DOHH2 (cell line): ENCODE data around the gene MUL1.

Experiments
- H3F3A ChIP-seq: fragments of 200-600 bp; sonication (generic), shearing (Covaris generic); 2 replicates; pipeline ENCODE4 v1.6.0; 2016; ENCODE audit warnings: antibody characterized with exemption, mild to moderate bottlenecking; ENCODE audit not compliant: control insufficient read depth, insufficient read depth
- H3K27ac ChIP-seq: fragments of 200-600 bp; sonication (generic); 2 replicates; pipeline ENCODE4 v1.5.1; 2014; ENCODE audit warnings: low read depth, mild to moderate bottlenecking, low read length, moderate library complexity
- H3K27me3 ChIP-seq: fragments of 200-600 bp; sonication (generic); 2 replicates; pipeline ENCODE4 v1.6.1; 2014; ENCODE audit warnings: mild to moderate bottlenecking, low read length, mixed read lengths; ENCODE audit not compliant: control insufficient read depth
- H3K36me3 ChIP-seq: fragments of 200-600 bp; sonication (generic); 2 replicates; pipeline ENCODE4 v1.6.1; 2014; ENCODE audit warnings: mild to moderate bottlenecking, low read length, moderate library complexity, mixed read lengths; ENCODE audit not compliant: control insufficient read depth
- H3K4me1 ChIP-seq: fragments of 200-600 bp; sonication (generic); 2 replicates; pipeline ENCODE4 v1.6.1; 2014; ENCODE audit warnings: mild to moderate bottlenecking, low read length, mixed read lengths; ENCODE audit not compliant: control insufficient read depth
- H3K4me2 ChIP-seq: fragments of 200-600 bp; sonication (generic); 2 replicates; pipeline ENCODE4 v1.6.0; 2014; ENCODE audit warnings: mild to moderate bottlenecking, low read length, moderate library complexity
- H3K4me3 ChIP-seq: fragments of 200-600 bp; sonication (generic); 2 replicates; pipeline ENCODE4 v1.5.1; 2014; ENCODE audit warnings: mild to moderate bottlenecking, low read length, mixed read lengths
- H3K79me2 ChIP-seq: fragments of 200-600 bp; sonication (generic); 2 replicates; pipeline ENCODE4 v1.6.1; 2014; ENCODE audit warnings: mild to moderate bottlenecking, low read length, mixed read lengths; ENCODE audit not compliant: control insufficient read depth
- H3K9me2 ChIP-seq: fragments of 200-600 bp; sonication (generic); replicated peaks from 2 replicates; pipeline ENCODE4 v1.6.1; 2014; ENCODE audit warnings: mild to moderate bottlenecking, low read length, mixed read lengths; ENCODE audit not compliant: control insufficient read depth
- H3K9me3 ChIP-seq: fragments of 200-600 bp; sonication (generic); 2 replicates; pipeline ENCODE4 v1.6.1; 2014; ENCODE audit warnings: antibody characterized with exemption, low read length, mixed read lengths; ENCODE audit not compliant: control insufficient read depth, insufficient read depth
- H4K20me1 ChIP-seq: fragments of 200-600 bp; sonication (generic); 2 replicates; pipeline ENCODE4 v1.6.0; 2014; ENCODE audit warnings: low read depth, mild to moderate bottlenecking, antibody characterized with exemption, low read length, moderate library complexity; ENCODE audit not compliant: control insufficient read depth, insufficient read depth
- EZH2phosphoT487 ChIP-seq: fragments of 200-600 bp; sonication (generic); IDR thresholded peaks from 2 replicates; pipeline ENCODE4 v1.6.1; 2017; ENCODE audit warnings: borderline replicate concordance, mild to moderate bottlenecking, antibody characterized with exemption, low read length, moderate library complexity, mixed read lengths
- TF ChIP-seq, protein P1 (sequence below): fragments of 200-600 bp; sonication (generic); IDR thresholded peaks from one replicate; pipeline ENCODE4 v1.5.1; 2014; ENCODE audit warnings: antibody characterized with exemption, mild to moderate bottlenecking, low read depth, low read length; ENCODE audit not compliant: poor library complexity, severe bottlenecking

The MUL1 gene

DNA sequence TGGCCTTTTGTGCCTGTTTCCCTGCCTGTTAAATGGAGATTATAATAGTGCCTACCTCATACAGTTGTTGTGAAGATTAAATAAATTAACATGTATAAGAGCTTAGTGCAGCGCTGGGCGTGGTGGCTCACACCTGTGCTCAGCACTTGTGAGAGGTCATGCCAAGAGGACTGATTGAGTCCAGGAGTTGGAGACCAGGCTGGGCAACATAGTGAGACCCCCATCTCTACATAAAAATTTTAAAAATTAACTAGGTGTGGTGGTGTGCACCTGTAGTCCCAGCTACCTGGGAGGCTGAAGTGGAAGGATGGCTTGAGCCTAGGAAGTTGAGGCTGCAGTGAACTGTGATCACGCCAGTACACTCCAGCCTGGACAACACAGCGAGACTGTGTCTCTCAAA, 34.1 kb downstream of the MUL1 start:
- Histone ChIP-seq H3K27me3 (peaks cover 12% of the 10 kb centered on the region), H4K20me1 (no peaks in the 10 kb centered on the region), H3K27ac (no peak overlapping the region), H3K4me2 (no peak overlapping the region), H3K4me3 (no peak overlapping the region), H3K36me3 (no peaks in the 10 kb centered on the region), H3F3A (no peaks in the 10 kb centered on the region), H3K4me1 (no peaks in the 10 kb centered on the region), H3K9me3 (no peaks in the 10 kb centered on the region), H3K79me2 (no peaks in the 10 kb centered on the region), H3K9me2 (no peaks in the 10 kb centered on the region)
- TF ChIP-seq EZH2phosphoT487, result no peak
- TF ChIP-seq, protein P1, sequence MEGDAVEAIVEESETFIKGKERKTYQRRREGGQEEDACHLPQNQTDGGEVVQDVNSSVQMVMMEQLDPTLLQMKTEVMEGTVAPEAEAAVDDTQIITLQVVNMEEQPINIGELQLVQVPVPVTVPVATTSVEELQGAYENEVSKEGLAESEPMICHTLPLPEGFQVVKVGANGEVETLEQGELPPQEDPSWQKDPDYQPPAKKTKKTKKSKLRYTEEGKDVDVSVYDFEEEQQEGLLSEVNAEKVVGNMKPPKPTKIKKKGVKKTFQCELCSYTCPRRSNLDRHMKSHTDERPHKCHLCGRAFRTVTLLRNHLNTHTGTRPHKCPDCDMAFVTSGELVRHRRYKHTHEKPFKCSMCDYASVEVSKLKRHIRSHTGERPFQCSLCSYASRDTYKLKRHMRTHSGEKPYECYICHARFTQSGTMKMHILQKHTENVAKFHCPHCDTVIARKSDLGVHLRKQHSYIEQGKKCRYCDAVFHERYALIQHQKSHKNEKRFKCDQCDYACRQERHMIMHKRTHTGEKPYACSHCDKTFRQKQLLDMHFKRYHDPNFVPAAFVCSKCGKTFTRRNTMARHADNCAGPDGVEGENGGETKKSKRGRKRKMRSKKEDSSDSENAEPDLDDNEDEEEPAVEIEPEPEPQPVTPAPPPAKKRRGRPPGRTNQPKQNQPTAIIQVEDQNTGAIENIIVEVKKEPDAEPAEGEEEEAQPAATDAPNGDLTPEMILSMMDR, result no peak

DNA sequence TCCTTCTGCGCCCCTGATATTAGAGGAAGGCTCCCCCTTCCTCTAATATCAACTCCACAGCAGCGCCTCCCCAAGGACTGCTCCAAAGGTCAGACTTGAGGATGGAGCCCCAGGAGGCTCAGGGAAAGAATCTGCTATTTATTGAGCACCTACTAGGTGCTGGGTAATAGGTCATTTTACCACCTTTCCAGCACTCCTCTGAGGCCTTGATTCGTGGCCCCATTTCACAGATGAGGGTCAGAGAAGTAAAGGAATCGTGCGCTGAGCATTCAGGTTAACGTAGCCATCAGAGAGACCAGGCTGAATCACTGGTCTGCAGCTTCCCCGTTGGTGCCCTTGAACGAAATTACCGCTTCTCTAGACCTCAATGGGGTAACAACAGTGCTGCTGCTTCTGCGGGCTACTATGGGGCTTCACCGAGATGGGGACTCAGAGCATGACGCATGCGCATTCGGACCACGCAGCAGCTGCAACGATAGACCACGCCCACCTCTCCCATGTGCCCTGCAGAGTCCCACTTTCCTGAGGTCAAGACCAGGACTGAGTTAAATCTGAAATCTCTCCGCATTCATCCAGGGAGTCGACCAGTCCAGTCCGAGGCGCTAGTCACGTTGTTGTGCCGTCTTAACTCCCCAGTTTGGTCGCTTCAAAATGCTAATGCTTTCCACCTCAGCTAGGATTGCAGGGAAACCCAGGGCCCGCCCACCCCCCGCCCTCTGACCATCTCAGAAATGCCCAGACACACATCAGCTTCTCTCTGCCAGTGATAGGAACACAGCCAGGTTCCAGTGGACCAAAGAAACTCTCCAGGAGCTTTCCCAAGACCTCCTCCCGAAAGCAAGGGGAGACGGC, 34.9 kb downstream of the MUL1 start:
- H3K9me2 ChIP-seq, result no peaks in the 10 kb centered on the region
- TF ChIP-seq, protein P1, result no peak
- no peak for TF ChIP-seq EZH2phosphoT487
- no peaks in the 10 kb centered on the region for H3F3A ChIP-seq
- no peaks in the 10 kb centered on the region for H3K9me3 ChIP-seq
- no peaks in the 10 kb centered on the region for H4K20me1 ChIP-seq
- H3K27ac ChIP-seq, result no peak overlapping the region
- H3K79me2 ChIP-seq, result no peaks in the 10 kb centered on the region
- H3K4me2 ChIP-seq, result no peak overlapping the region
- no peaks in the 10 kb centered on the region for H3K4me1 ChIP-seq
- H3K36me3 ChIP-seq, result no peaks in the 10 kb centered on the region
- no peak overlapping the region for H3K4me3 ChIP-seq
- H3K27me3 ChIP-seq, result peaks cover 7% of the 10 kb centered on the region

DNA sequence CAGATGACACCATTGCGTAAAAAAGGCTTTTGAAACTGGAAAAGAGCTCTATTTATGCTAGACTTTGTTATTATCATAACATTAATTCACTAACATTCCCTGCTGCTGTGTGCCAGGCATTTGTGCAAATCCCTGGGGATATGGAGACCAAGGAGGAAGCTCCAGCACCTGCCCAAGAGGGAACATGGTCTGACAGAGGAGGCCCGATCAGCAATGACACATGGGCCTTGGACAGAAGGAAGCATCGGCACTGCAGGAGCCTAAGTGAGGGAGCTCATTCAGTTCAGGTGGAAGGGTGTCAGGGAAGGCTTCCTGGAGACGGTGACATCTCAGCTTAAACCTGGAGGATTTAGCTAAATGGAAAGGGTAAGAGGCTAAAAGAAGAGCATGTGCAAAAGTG, 35.8 kb downstream of the MUL1 start:
- Histone ChIP-seq H3K79me2 (no peaks in the 10 kb centered on the region), H4K20me1 (no peaks in the 10 kb centered on the region), H3K27ac (no peak overlapping the region), H3F3A (no peaks in the 10 kb centered on the region), H3K4me2 (no peak overlapping the region), H3K36me3 (no peaks in the 10 kb centered on the region), H3K4me3 (no peak overlapping the region), H3K9me3 (no peaks in the 10 kb centered on the region), H3K27me3 (peaks cover 7% of the 10 kb centered on the region), H3K4me1 (no peaks in the 10 kb centered on the region), H3K9me2 (no peaks in the 10 kb centered on the region)
- TF ChIP-seq, protein P1, result no peak
- no peak for TF ChIP-seq EZH2phosphoT487
